ENCODE measurements around the gene CDH4.

GRCh38 chr20:61441537-61441936 is 189.5 kb downstream of the CDH4 start:
- TF ChIP-seq, protein P1, sequence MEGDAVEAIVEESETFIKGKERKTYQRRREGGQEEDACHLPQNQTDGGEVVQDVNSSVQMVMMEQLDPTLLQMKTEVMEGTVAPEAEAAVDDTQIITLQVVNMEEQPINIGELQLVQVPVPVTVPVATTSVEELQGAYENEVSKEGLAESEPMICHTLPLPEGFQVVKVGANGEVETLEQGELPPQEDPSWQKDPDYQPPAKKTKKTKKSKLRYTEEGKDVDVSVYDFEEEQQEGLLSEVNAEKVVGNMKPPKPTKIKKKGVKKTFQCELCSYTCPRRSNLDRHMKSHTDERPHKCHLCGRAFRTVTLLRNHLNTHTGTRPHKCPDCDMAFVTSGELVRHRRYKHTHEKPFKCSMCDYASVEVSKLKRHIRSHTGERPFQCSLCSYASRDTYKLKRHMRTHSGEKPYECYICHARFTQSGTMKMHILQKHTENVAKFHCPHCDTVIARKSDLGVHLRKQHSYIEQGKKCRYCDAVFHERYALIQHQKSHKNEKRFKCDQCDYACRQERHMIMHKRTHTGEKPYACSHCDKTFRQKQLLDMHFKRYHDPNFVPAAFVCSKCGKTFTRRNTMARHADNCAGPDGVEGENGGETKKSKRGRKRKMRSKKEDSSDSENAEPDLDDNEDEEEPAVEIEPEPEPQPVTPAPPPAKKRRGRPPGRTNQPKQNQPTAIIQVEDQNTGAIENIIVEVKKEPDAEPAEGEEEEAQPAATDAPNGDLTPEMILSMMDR (IDR thresholded peaks at IDR 0.05) = no peak
- TF ChIP-seq POLR2A (IDR thresholded peaks at IDR 0.05) = no peak
